Measurements from ENCODE around the gene ERP44. TPM values are rescaled to one million over a fixed set of nuclear protein-coding genes. Genes with fewer than 3 reads are reported as not detected.
"Not testable (repeated sequence)": the region's sequence is repeated elsewhere in the genome, so short reads cannot be mapped to it uniquely, and the experiment has no call there.

ERP44 gene
- 14.2 TPM for polyA plus RNA-seq (2013, experiment 1 of 2)
- polyA plus RNA-seq (2013, experiment 2 of 2) = 16.5 TPM

GRCh38 chr9:100098887-100099721, at the start of gene ERP44, which contains the start of gene INVS:
Gene ERP44 (minus strand): TSS chr9:100099000. CDS start chr9:100098840, 160 bp downstream.
Gene INVS (plus strand): TSS chr9:100099243. CDS start chr9:100104522, 5,279 bp downstream.
- Histone ChIP-seq H3K27me3 (ENCODE audit: insufficient read depth, low read length) (no peaks in the 10 kb centered on the region), H3K9me3 (ENCODE audit: insufficient read depth, low read depth, low read length) (no peaks in the 10 kb centered on the region), H3K9ac (ENCODE audit: low read depth, low read length) (peak within 1 kb of the TSS; percentile 78), H3K36me3 (ENCODE audit: insufficient read depth, low read length) (0 out of 2 replicates have a peak, but pooled peaks cover 4% of the 10 kb centered on the region), H3K4me3 (ENCODE audit: low read length) (peak within 1 kb of the TSS; percentile 86), H3K27ac (ENCODE audit: low read depth, low read length) (peak within 1 kb of the TSS; percentile 19), H3K4me1 (ENCODE audit: insufficient read depth, low read length) (peaks cover 13% of the 10 kb centered on the region; the same call in 1 of the 2 replicates)
- WGBS = 1% methylated on average over 53 of the region's 54 CpGs

DNA sequence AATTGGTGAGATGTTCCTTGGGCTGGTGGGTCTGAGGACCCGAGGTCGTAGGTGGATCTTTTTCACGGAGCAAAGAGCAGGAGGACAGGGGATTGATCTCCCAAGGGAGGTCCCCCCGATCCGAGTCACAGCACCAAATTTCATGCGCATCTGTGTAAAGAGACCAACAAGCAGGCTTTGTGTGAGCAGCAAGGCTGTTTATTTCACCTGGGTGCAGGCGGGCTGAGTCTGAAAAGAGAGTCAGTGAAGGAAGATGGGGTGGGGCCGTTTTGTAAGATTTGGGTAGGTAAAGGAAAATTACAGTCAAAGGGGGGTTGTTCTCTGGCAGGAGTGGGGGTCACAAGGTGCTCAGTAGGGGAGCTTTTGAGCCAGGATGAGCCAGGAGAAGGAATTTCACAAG, 47.2 kb upstream of the ERP44 start:
- Histone ChIP-seq H3K4me3 (ENCODE audit: low read length) (peak overlapping the region; percentile 73), H3K36me3 (ENCODE audit: insufficient read depth, low read length) (peaks cover 24% of the 10 kb centered on the region), H3K4me1 (ENCODE audit: insufficient read depth, low read length) (peaks cover 38% of the 10 kb centered on the region), H3K9ac (ENCODE audit: low read depth, low read length) (peak overlapping the region; percentile 78)
- 19% methylated on average over 8 of the region's 8 CpGs for WGBS
- not testable (repeated sequence) for H3K27me3 ChIP-seq (ENCODE audit: insufficient read depth, low read length); H3K27ac ChIP-seq (ENCODE audit: low read depth, low read length); H3K9me3 ChIP-seq (ENCODE audit: insufficient read depth, low read depth, low read length)

DNA sequence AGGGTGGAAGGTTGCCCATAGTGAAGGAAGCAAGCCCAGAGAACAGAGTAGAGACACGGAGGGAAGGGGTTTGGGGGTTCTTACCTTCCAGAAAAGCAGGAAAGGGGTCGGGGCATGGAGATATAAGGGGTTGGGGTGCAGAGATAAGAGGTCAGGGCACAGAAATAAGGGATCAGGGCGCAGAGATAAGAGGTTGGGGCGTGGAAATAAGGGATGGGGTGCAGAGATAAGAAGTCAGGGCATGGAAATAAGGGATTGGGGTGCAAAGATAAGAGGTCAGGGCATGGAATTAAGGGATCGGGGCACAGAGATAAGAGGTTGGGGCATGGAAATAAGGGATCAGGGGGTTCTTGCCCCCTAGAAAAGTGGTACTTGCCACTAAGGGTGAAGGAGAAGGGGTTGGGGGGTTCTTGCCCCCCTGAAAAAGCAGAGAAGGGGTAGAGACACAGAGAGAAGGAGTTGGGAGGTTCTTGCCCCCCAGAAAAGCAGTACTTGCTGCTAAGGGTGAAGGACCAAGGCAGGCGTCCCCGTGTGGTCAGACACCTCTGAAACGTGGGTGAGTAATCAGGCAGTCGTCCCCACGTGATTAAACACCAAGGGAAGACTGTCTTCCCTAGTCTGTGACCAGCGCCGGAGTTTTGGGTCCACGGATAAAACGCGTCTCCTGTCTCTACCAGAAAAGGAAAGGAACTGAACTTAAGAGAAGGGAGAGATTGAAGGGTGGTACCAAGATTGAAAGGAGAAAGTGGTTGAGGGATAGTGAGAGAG, 46.6 kb upstream of the ERP44 start:
- H3K4me3 ChIP-seq (ENCODE audit: low read length) = peak overlapping the region; percentile 73
- H3K4me1 ChIP-seq (ENCODE audit: insufficient read depth, low read length) = peaks cover 41% of the 10 kb centered on the region
- not testable (repeated sequence) for H3K9me3 ChIP-seq (ENCODE audit: insufficient read depth, low read depth, low read length); H3K27me3 ChIP-seq (ENCODE audit: insufficient read depth, low read length)
- peak overlapping the region; percentile 32; the same call in 1 of the 2 replicates for H3K27ac ChIP-seq (ENCODE audit: low read depth, low read length)
- H3K9ac ChIP-seq (ENCODE audit: low read depth, low read length) = peak overlapping the region; percentile 78
- 52% methylated on average over 15 of the region's 15 CpGs for WGBS
- peaks cover 31% of the 10 kb centered on the region for H3K36me3 ChIP-seq (ENCODE audit: insufficient read depth, low read length)

DNA sequence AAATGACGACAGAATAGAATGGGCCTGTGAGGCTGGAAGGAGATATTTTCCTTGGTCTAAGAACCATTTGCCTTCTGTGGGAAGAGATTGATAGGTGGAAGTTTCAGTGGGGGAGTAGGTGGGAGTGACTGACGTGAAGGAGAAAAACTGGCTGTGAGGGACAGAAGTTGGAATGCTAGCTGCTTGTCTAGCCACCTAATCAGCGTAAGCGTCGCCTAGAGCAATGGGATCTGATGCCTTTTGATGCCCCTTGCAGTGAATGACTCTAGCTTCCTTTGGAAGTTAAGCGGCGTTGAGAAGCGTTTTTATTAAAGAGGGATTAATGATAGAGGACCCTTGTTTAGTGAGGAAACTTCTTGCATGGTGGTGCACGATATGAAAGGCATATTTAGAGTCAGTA, 43.1 kb upstream of the ERP44 start:
- H3K9ac ChIP-seq (ENCODE audit: low read depth, low read length); H3K27ac ChIP-seq (ENCODE audit: low read depth, low read length); H3K9me3 ChIP-seq (ENCODE audit: insufficient read depth, low read depth, low read length); H3K27me3 ChIP-seq (ENCODE audit: insufficient read depth, low read length): not testable (repeated sequence)
- WGBS = 82% methylated on average over 9 of the region's 9 CpGs
- peaks cover 62% of the 10 kb centered on the region for H3K36me3 ChIP-seq (ENCODE audit: insufficient read depth, low read length)
- peak overlapping the region; percentile 73; the same call in 1 of the 2 replicates for H3K4me3 ChIP-seq (ENCODE audit: low read length)
- H3K4me1 ChIP-seq (ENCODE audit: insufficient read depth, low read length) = peaks cover 36% of the 10 kb centered on the region

DNA sequence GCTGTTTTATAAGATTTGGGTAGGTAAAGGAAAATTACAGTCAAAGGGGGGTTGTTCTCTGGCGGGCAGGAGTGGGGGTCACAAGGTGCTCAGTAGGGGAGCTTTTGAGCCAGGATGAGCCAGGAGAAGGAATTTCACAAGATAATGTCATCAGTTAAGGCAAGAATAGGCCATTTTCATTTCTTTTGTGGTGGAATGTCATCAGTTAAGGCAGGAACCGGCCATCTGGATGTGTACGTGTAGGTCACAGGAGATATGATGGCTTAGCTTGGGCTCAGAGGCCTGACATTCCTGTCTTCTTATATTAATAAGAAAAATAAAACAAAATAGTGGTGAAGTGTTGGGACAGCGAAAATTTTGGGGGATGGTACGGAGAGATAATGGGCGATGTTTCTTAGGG, 41.5 kb upstream of the ERP44 start:
- Histone ChIP-seq H3K4me3 (ENCODE audit: low read length) (peak overlapping the region; percentile 30), H3K36me3 (ENCODE audit: insufficient read depth, low read length) (peaks cover 77% of the 10 kb centered on the region), H3K27ac (ENCODE audit: low read depth, low read length) (peak overlapping the region; percentile 79), H3K4me1 (ENCODE audit: insufficient read depth, low read length) (peaks cover 29% of the 10 kb centered on the region), H3K9ac (ENCODE audit: low read depth, low read length) (peak overlapping the region; percentile 61; the same call in 1 of the 2 replicates)
- H3K9me3 ChIP-seq (ENCODE audit: insufficient read depth, low read depth, low read length); H3K27me3 ChIP-seq (ENCODE audit: insufficient read depth, low read length): not testable (repeated sequence)
- WGBS = 82% methylated on average over 3 of the region's 6 CpGs

DNA sequence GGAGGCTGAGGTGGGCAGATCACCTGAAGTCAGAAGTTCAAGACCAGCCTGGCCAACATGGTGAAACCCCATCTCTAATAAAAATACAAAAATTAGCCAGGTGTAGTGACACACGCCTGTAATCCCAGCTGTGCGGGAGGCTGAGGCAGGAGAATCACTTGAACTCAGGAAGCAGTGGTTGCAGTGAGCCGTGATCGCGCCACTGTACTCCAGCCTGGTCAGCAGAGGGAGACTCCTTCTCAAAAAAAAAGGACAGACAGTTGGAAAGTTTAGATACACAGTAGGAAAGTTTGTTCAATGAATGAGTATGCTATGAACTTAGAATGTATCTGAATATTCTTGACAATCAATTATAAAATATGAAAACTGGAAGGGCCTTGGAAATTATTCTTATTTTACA, 38.0 kb upstream of the ERP44 start:
- peaks cover 24% of the 10 kb centered on the region for H3K4me1 ChIP-seq (ENCODE audit: insufficient read depth, low read length)
- WGBS = 90% methylated on average over 5 of the region's 5 CpGs
- H3K9ac ChIP-seq (ENCODE audit: low read depth, low read length); H3K9me3 ChIP-seq (ENCODE audit: insufficient read depth, low read depth, low read length); H3K4me3 ChIP-seq (ENCODE audit: low read length); H3K27me3 ChIP-seq (ENCODE audit: insufficient read depth, low read length); H3K27ac ChIP-seq (ENCODE audit: low read depth, low read length): not testable (repeated sequence)
- H3K36me3 ChIP-seq (ENCODE audit: insufficient read depth, low read length) = peaks cover 69% of the 10 kb centered on the region

DNA sequence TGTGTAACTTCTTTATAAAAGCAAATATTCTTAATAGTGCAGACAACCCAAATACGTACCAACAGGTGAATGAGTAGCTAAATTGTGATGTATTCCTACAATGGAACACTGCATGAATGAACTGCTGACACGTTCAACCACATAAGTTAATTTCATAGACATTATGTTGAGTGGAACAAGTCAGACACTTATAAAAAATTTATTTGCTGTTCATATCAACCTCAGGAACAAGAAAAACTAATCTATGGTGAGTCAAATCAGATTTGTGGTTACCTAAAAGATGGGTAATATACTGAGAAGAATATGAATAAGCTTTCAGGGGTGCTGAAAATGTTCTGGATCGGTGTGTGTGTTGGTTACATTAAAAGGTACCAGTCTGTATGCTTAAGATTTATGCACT, 35.9 kb upstream of the ERP44 start:
- H3K4me1 ChIP-seq (ENCODE audit: insufficient read depth, low read length) = peaks cover 8% of the 10 kb centered on the region
- H3K36me3 ChIP-seq (ENCODE audit: insufficient read depth, low read length) = peaks cover 52% of the 10 kb centered on the region
- no peak overlapping the region for H3K9ac ChIP-seq (ENCODE audit: low read depth, low read length)
- H3K4me3 ChIP-seq (ENCODE audit: low read length) = no peak overlapping the region
- WGBS = 94% methylated on average over 1 of the region's 3 CpGs
- no peaks in the 10 kb centered on the region for H3K27me3 ChIP-seq (ENCODE audit: insufficient read depth, low read length)
- H3K9me3 ChIP-seq (ENCODE audit: insufficient read depth, low read depth, low read length) = no peaks in the 10 kb centered on the region
- H3K27ac ChIP-seq (ENCODE audit: low read depth, low read length) = no peak overlapping the region

- Histone ChIP-seq H3K36me3 (ENCODE audit: insufficient read depth, low read length) (peaks cover 30% of the 10 kb centered on the region), H3K27ac (ENCODE audit: low read depth, low read length) (no peak overlapping the region), H3K4me1 (ENCODE audit: insufficient read depth, low read length) (no peaks in the 10 kb centered on the region), H3K4me3 (ENCODE audit: low read length) (no peak overlapping the region), H3K9me3 (ENCODE audit: insufficient read depth, low read depth, low read length) (no peaks in the 10 kb centered on the region), H3K27me3 (ENCODE audit: insufficient read depth, low read length) (no peaks in the 10 kb centered on the region), H3K9ac (ENCODE audit: low read depth, low read length) (no peak overlapping the region)
- WGBS = 94% methylated on average over 3 of the region's 3 CpGs
These were observed 33.2 kb upstream of the ERP44 start for GRCh38 chr9:100131875-100132430.

GRCh38 chr9:100131216-100131615, 32.4 kb upstream of the ERP44 start:
- no peaks in the 10 kb centered on the region for H3K9me3 ChIP-seq (ENCODE audit: insufficient read depth, low read depth, low read length)
- H3K27ac ChIP-seq (ENCODE audit: low read depth, low read length) = no peak overlapping the region
- H3K9ac ChIP-seq (ENCODE audit: low read depth, low read length) = no peak overlapping the region
- H3K36me3 ChIP-seq (ENCODE audit: insufficient read depth, low read length) = peaks cover 28% of the 10 kb centered on the region
- H3K27me3 ChIP-seq (ENCODE audit: insufficient read depth, low read length) = no peaks in the 10 kb centered on the region
- WGBS = no CpG with 5 or more reads among the region's 1 CpG
- no peaks in the 10 kb centered on the region for H3K4me1 ChIP-seq (ENCODE audit: insufficient read depth, low read length)
- H3K4me3 ChIP-seq (ENCODE audit: low read length) = no peak overlapping the region

DNA sequence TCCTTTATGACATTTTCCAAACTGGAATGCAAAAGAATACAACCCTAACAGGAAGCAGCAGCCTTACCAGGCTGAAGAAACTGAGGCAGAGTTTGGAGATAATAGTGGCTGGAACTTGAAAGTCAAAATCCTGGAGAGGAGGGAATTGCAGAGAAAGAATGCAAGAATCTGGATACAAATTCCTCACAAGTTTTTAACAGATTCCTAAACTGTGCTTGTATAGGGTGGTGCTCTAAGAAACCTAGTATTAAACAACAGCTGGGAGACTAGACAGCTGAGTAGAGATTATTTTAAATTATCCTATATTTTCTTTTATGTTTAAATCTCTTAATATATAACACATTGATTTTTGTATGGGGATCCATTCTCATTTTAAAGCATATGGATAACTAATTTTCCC, 31.0 kb upstream of the ERP44 start:
- Histone ChIP-seq H3K27me3 (ENCODE audit: insufficient read depth, low read length) (no peaks in the 10 kb centered on the region), H3K4me1 (ENCODE audit: insufficient read depth, low read length) (no peaks in the 10 kb centered on the region), H3K9ac (ENCODE audit: low read depth, low read length) (no peak overlapping the region), H3K27ac (ENCODE audit: low read depth, low read length) (no peak overlapping the region), H3K9me3 (ENCODE audit: insufficient read depth, low read depth, low read length) (no peaks in the 10 kb centered on the region), H3K4me3 (ENCODE audit: low read length) (no peak overlapping the region), H3K36me3 (ENCODE audit: insufficient read depth, low read length) (peaks cover 20% of the 10 kb centered on the region; the same call in 1 of the 2 replicates)

DNA sequence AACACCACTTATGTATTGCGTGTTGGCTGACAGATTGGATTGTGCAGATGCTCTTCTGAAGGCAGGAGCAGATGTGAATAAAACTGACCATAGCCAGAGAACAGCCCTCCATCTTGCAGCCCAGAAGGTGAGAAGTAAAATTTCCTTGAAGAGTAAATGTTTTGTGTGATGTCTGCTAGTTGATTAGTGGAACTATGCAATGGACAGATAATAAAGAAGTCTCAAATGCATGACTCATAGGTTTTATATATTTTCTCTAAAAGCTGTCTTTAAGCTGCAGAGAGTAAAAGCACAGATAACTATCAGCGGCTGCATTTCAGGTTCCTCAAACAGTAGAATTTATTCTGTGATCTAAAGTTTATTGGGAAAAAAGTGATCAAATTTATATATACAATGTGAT, 27.6 kb upstream of the ERP44 start:
- peaks cover 13% of the 10 kb centered on the region; the same call in 1 of the 2 replicates for H3K36me3 ChIP-seq (ENCODE audit: insufficient read depth, low read length)
- no peak overlapping the region for H3K9ac ChIP-seq (ENCODE audit: low read depth, low read length)
- no peak overlapping the region for H3K4me3 ChIP-seq (ENCODE audit: low read length)
- H3K27me3 ChIP-seq (ENCODE audit: insufficient read depth, low read length) = no peaks in the 10 kb centered on the region
- H3K9me3 ChIP-seq (ENCODE audit: insufficient read depth, low read depth, low read length) = no peaks in the 10 kb centered on the region
- 96% methylated on average over 2 of the region's 2 CpGs for WGBS
- H3K4me1 ChIP-seq (ENCODE audit: insufficient read depth, low read length) = no peaks in the 10 kb centered on the region
- no peak overlapping the region for H3K27ac ChIP-seq (ENCODE audit: low read depth, low read length)

All from HUES64 (cell line).